Measurements from ENCODE around the gene PRAC1. TPM values are rescaled to one million over a fixed set of nuclear protein-coding genes. Genes with fewer than 3 reads are reported as not detected.
A peak's percentile ranks its signal among the peaks of the same experiment; 100 is the strongest.

PRAC1 gene
- total and polyA plus RNA-seq, 2 donors (not counting 1 experiment from before 2014, with no cell fraction given): not detected

GRCh38 chr17:48754500-48755261, 32.4 kb upstream of the PRAC1 start:
- Histone ChIP-seq H3K27ac (ENCODE audit: low read length in 2 of 2) (no peak overlapping the region), H3K4me2 (replicated peaks; ENCODE audit: low read depth, low read length, poor library complexity, severe bottlenecking) (peak overlapping the region; percentile 49), H3K4me3 (ENCODE audit: control extremely low read depth in 1 of 5, extremely low read depth in 1 of 5, insufficient read depth in 1 of 5, low read depth in 2 of 5, low read length in 4 of 5) (no peak overlapping the region), H2AFZ (ENCODE audit: insufficient read depth, low read depth, low read length, poor library complexity, severe bottlenecking) (no peak overlapping the region), H3K79me2 (ENCODE audit: control insufficient read depth, insufficient read depth, low read length) (no peaks in the 10 kb centered on the region), H4K20me1 (ENCODE audit: control insufficient read depth, insufficient read depth, low read length, poor library complexity, severe bottlenecking) (no peaks in the 10 kb centered on the region), H3K36me3 (replicated peaks in 1 of 2; ENCODE audit: control extremely low read depth in 1 of 2, control insufficient read depth in 1 of 2, extremely low read depth in 1 of 2, insufficient read depth in 2 of 2, low read length in 1 of 2) (no peaks in the 10 kb centered on the region), H3K9me3 (ENCODE audit: control extremely low read depth in 1 of 3, control insufficient read depth in 2 of 3, insufficient read depth in 1 of 3, low read length in 2 of 3) (peaks cover 0 to 39% (median 2%) of the 10 kb centered on the region in 3 donors), H3K27me3 (replicated peaks in 1 of 4; ENCODE audit: control extremely low read depth in 1 of 4, control insufficient read depth in 3 of 4, insufficient read depth in 4 of 4, low read length in 3 of 4) (peaks cover 0 to 80% (median 71%) of the 10 kb centered on the region in 4 experiments), H3K4me1 (ENCODE audit: control insufficient read depth in 2 of 2, insufficient read depth in 2 of 2, low read length in 2 of 2) (peaks cover 15 to 41% of the 10 kb centered on the region in 2 donors), H3K9ac (ENCODE audit: low read length) (peak overlapping the region; percentile 30)
- intact Hi-C loops (cut with micrococcal nuclease): no loop called here
- no peak for TF ChIP-seq CTCF (IDR thresholded peaks at IDR 0.05)
- peak; percentile 6 for TF ChIP-seq EZH2 (IDR thresholded peaks at IDR 0.05; ENCODE audit: borderline replicate concordance, insufficient read depth, low read depth, low read length, poor library complexity, severe bottlenecking)
- H3K27me3 Mint-ChIP-seq: peaks cover 77% of the 10 kb centered on the region
- CTCF ChIA-PET: interaction anchor here (1.0 to 2.4 kb wide), 4 partner anchors 10 to 37 kb away, joined by 3 to 9 read pairs (median 5); no protein-coding TSS in a partner anchor
- H3K27ac Mint-ChIP-seq: no peak overlapping the region
- peak overlapping the region; percentile 26 for H3K4me3 Mint-ChIP-seq
- POLR2A ChIA-PET: interaction anchor here (0.5 kb wide), 1 partner anchor 18 kb away, joined by 4 read pairs; no protein-coding TSS in a partner anchor
- WGBS (ENCODE audit: insufficient coverage): 15% methylated on average over 50 of the region's 52 CpGs
- H3K4me1 Mint-ChIP-seq: peaks cover 21% of the 10 kb centered on the region
- H3K9me3 Mint-ChIP-seq (ENCODE audit: insufficient read depth): no peaks in the 10 kb centered on the region
- ATAC-seq (ENCODE audit: low read depth) (no peak), DNase-seq (peak; percentile 42)
